Endothelial cell (in vitro differentiated cells): ENCODE data around the gene LYPD6B. TPM values are rescaled to one million over a fixed set of nuclear protein-coding genes. Genes with fewer than 3 reads are reported as not detected.

ENCODE experiments used
- DNase-seq: peaks from one replicate; pipeline ENCODE4 v3.0.0; 2021; ENCODE audit warnings: low spot score
- H3K27ac Mint-ChIP-seq: one replicate; pipeline ENCODE4 v1.8.0; 2021; ENCODE audit warnings: mixed read lengths, inconsistent platforms; ENCODE audit not compliant: unreplicated experiment
- H3K27me3 Mint-ChIP-seq: one replicate; pipeline ENCODE4 v1.8.0; 2021; ENCODE audit warnings: mild to moderate bottlenecking, moderate library complexity, mixed read lengths, inconsistent platforms; ENCODE audit not compliant: unreplicated experiment
- H3K36me3 Mint-ChIP-seq: one replicate; pipeline ENCODE4 v1.8.0; 2021; ENCODE audit warnings: mild to moderate bottlenecking, low read depth, mixed read lengths, inconsistent platforms; ENCODE audit not compliant: unreplicated experiment
- H3K4me1 Mint-ChIP-seq: one replicate; pipeline ENCODE4 v1.8.0; 2021; ENCODE audit warnings: mild to moderate bottlenecking, mixed read lengths, inconsistent platforms; ENCODE audit not compliant: unreplicated experiment
- H3K4me3 Mint-ChIP-seq: one replicate; pipeline ENCODE4 v1.8.0; 2021; ENCODE audit warnings: mild to moderate bottlenecking, mixed read lengths, inconsistent platforms; ENCODE audit not compliant: unreplicated experiment
- H3K9me3 Mint-ChIP-seq: one replicate; pipeline ENCODE4 v1.8.0; 2021; ENCODE audit warnings: mixed read lengths, inconsistent platforms; ENCODE audit not compliant: unreplicated experiment
- total RNA-seq: library from RNA; stranded (reverse); fragmentation: NEBNext Ultra II Directional; extraction: Animal tissue kit (Norgen Biotek cat#: 25700); gene quantifications from one replicate; pipeline ENCODE4 v1.2.1, GENCODE V29; 2021; ENCODE audit not compliant: unreplicated experiment
- TF ChIP-seq, protein P1 (sequence below): fragments of 200-600 bp; sonication (generic); IDR thresholded peaks from one replicate; pipeline ENCODE4 v1.5.0; 2021; ENCODE audit warnings: antibody characterized with exemption; ENCODE audit not compliant: unreplicated experiment

The LYPD6B gene
- total RNA-seq, 1 donor from 2014 or later: 4.8 TPM

- peak; percentile 83 for DNase-seq
- Mint-ChIP-seq H3K27ac (no peak overlapping the region), H3K36me3 (peaks cover 28% of the 10 kb centered on the region), H3K27me3 (peaks cover 2% of the 10 kb centered on the region), H3K4me1 (peaks cover 8% of the 10 kb centered on the region), H3K4me3 (no peak overlapping the region), H3K9me3 (no peaks in the 10 kb centered on the region)
- TF ChIP-seq, protein P1, sequence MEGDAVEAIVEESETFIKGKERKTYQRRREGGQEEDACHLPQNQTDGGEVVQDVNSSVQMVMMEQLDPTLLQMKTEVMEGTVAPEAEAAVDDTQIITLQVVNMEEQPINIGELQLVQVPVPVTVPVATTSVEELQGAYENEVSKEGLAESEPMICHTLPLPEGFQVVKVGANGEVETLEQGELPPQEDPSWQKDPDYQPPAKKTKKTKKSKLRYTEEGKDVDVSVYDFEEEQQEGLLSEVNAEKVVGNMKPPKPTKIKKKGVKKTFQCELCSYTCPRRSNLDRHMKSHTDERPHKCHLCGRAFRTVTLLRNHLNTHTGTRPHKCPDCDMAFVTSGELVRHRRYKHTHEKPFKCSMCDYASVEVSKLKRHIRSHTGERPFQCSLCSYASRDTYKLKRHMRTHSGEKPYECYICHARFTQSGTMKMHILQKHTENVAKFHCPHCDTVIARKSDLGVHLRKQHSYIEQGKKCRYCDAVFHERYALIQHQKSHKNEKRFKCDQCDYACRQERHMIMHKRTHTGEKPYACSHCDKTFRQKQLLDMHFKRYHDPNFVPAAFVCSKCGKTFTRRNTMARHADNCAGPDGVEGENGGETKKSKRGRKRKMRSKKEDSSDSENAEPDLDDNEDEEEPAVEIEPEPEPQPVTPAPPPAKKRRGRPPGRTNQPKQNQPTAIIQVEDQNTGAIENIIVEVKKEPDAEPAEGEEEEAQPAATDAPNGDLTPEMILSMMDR: peak; percentile 88
Observed at GRCh38 chr2:149017116-149017985, 21.1 kb upstream of the LYPD6B start.

DNA sequence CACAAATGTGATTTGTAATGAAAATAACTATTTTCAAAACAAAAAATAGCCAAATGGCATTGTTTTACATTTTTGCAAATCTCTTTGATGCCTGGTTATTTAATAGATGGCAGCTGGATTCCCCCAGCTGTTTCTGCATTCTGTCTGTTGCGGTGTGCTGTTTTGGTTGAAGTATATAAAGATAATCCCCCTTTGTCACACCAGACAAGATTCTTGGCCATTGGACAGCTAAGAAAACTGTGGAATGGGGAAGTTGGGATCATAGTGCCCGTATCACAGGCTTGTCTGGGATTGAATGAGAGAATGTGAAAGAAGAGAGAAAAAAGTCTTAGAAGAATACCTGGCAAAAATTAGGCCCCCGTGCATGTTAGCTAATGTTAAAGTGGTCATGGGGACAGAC, 19.5 kb upstream of the LYPD6B start:
- peaks cover 27% of the 10 kb centered on the region for H3K36me3 Mint-ChIP-seq
- H3K27me3 Mint-ChIP-seq: peaks cover 2% of the 10 kb centered on the region
- DNase-seq: no peak
- no peak overlapping the region for H3K4me3 Mint-ChIP-seq
- H3K27ac Mint-ChIP-seq: no peak overlapping the region
- TF ChIP-seq, protein P1: no peak
- H3K4me1 Mint-ChIP-seq: peaks cover 8% of the 10 kb centered on the region
- H3K9me3 Mint-ChIP-seq: no peaks in the 10 kb centered on the region

DNA sequence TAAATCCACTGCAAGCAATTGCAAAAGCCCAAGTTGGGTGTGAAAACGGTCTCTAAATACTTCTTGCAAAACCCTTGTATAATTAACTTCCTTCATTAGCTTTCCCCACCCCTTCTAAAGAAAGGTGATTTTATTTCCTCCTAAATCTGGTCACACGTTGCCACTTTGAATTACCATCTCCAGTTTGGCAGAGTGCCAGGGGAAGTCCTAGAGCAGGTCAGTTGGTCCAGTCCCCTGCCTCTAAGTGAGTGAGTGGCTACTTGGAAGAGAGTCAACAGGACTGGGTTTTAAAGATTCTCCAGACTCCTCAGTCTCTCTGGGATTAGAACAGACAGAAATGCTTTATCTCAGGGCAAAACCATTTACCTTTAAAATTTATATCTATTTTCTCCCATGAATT, 18.7 kb upstream of the LYPD6B start:
- no peak for DNase-seq
- H3K36me3 Mint-ChIP-seq: peaks cover 21% of the 10 kb centered on the region
- peaks cover 8% of the 10 kb centered on the region for H3K4me1 Mint-ChIP-seq
- H3K9me3 Mint-ChIP-seq: no peaks in the 10 kb centered on the region
- H3K27ac Mint-ChIP-seq: no peak overlapping the region
- TF ChIP-seq, protein P1: no peak
- H3K27me3 Mint-ChIP-seq: no peaks in the 10 kb centered on the region
- no peak overlapping the region for H3K4me3 Mint-ChIP-seq

- no peaks in the 10 kb centered on the region for H3K27me3 Mint-ChIP-seq
- DNase-seq: no peak
- peaks cover 8% of the 10 kb centered on the region for H3K4me1 Mint-ChIP-seq
- H3K9me3 Mint-ChIP-seq: no peaks in the 10 kb centered on the region
- TF ChIP-seq, protein P1: no peak
- no peak overlapping the region for H3K4me3 Mint-ChIP-seq
- H3K27ac Mint-ChIP-seq: no peak overlapping the region
- peaks cover 21% of the 10 kb centered on the region for H3K36me3 Mint-ChIP-seq
Observed at GRCh38 chr2:149020432-149020851, 18.1 kb upstream of the LYPD6B start.

DNA sequence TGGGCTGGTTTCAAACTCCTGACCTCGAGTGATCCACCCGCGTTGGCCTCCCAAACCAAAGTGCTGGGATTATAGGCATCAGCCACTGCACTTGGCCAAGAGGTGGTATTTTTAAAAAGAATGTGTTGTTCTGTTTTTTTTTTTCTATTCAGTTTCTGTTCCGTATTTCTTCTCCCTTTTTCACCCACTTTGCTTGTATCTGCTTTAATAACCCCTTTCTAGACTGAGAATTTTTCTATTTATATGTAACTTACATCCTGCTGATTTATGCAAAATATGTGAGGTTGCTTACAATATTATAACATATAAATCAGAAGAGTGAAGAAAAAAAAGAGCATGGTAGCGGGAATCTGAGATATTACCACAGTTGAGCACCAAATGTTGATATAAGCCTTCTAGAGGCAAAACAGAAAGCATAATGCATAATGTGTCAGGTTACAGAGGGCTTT, 17.2 kb upstream of the LYPD6B start:
- Mint-ChIP-seq H3K4me1 (peaks cover 8% of the 10 kb centered on the region), H3K36me3 (peaks cover 14% of the 10 kb centered on the region), H3K4me3 (no peak overlapping the region), H3K27me3 (no peaks in the 10 kb centered on the region), H3K9me3 (no peaks in the 10 kb centered on the region), H3K27ac (no peak overlapping the region)
- no peak for DNase-seq
- TF ChIP-seq, protein P1: no peak
